AG09309 (cell line): ENCODE results near the gene OXSR1.

ENCODE experiments used
- DNase-seq: peaks from one replicate; pipeline ENCODE4 v3.0.0-alpha.2; 2010; ENCODE audit warnings: low read depth
- H3K4me3 ChIP-seq: 2 replicates; pipeline ENCODE4 v1.5.1; 2011; ENCODE audit warnings: mild to moderate bottlenecking, low read depth, low read length, moderate library complexity; ENCODE audit not compliant: control insufficient read depth
- CTCF ChIP-seq: IDR thresholded peaks from 2 replicates; pipeline ENCODE4 v1.5.1; 2011; ENCODE audit warnings: mild to moderate bottlenecking, low read depth, low read length, inconsistent platforms; ENCODE audit not compliant: insufficient read depth, control insufficient read depth; ENCODE audit errors: missing control alignments

The OXSR1 gene

GRCh38 chr3:38212141-38212540 is 46.8 kb downstream of the OXSR1 start:
- H3K4me3 ChIP-seq, result no peak overlapping the region
- no peak for TF ChIP-seq CTCF
- DNase-seq, result no peak

GRCh38 chr3:38214560-38214959 is 49.2 kb downstream of the OXSR1 start:
- H3K4me3 ChIP-seq, result no peak overlapping the region
- DNase-seq, result no peak
- TF ChIP-seq CTCF, result no peak

GRCh38 chr3:38219609-38220197 is 54.4 kb downstream of the OXSR1 start:
- no peak for TF ChIP-seq CTCF
- no peak for DNase-seq
- H3K4me3 ChIP-seq, result no peak overlapping the region

GRCh38 chr3:38221005-38221404 is 55.7 kb downstream of the OXSR1 start:
- DNase-seq, result no peak
- H3K4me3 ChIP-seq, result no peak overlapping the region
- TF ChIP-seq CTCF, result no peak

GRCh38 chr3:38222032-38222634 is 56.8 kb downstream of the OXSR1 start:
- H3K4me3 ChIP-seq, result no peak overlapping the region
- TF ChIP-seq CTCF, result no peak
- DNase-seq, result no peak

- H3K4me3 ChIP-seq, result no peak overlapping the region
- DNase-seq, result no peak
- no peak for TF ChIP-seq CTCF
These were observed 59.0 kb downstream of the OXSR1 start for GRCh38 chr3:38224357-38224756.

- H3K4me3 ChIP-seq, result no peak overlapping the region
- no peak for TF ChIP-seq CTCF
- no peak for DNase-seq
These were observed 60.9 kb downstream of the OXSR1 start for GRCh38 chr3:38226273-38226672.
